Loucy (cell line): ENCODE data around the gene ZNF44.

Source experiments
- H2AFZ ChIP-seq: fragments of 200-600 bp; sonication (generic); 2 replicates; pipeline ENCODE4 v1.6.0; 2016; ENCODE audit warnings: antibody characterized with exemption, mild to moderate bottlenecking, low read length, moderate library complexity
- H3F3A ChIP-seq: fragments of 200-600 bp; 2 replicates; pipeline ENCODE4 v1.6.0; 2016; ENCODE audit warnings: antibody characterized with exemption, low read depth, mild to moderate bottlenecking
- H3K27me3 ChIP-seq: fragments of 200-600 bp; sonication (generic); 2 replicates; pipeline ENCODE4 v1.6.1; 2014; ENCODE audit warnings: low read length, mild to moderate bottlenecking; ENCODE audit not compliant: insufficient read depth, poor library complexity, severe bottlenecking
- H3K36me3 ChIP-seq: fragments of 200-600 bp; sonication (generic); 2 replicates; pipeline ENCODE4 v1.6.1; 2016; ENCODE audit warnings: low read length; ENCODE audit not compliant: insufficient read depth
- H3K4me1 ChIP-seq: fragments of 200-600 bp; sonication (generic); 2 replicates; pipeline ENCODE4 v1.5.1; 2014; ENCODE audit warnings: low read length, mild to moderate bottlenecking; ENCODE audit not compliant: insufficient read depth, poor library complexity, severe bottlenecking
- H3K4me2 ChIP-seq: fragments of 200-600 bp; sonication (generic); 2 replicates; pipeline ENCODE4 v1.6.0; 2014; ENCODE audit warnings: antibody characterized with exemption, low read length, low read depth, mild to moderate bottlenecking; ENCODE audit not compliant: poor library complexity, severe bottlenecking
- H3K4me3 ChIP-seq: fragments of 200-600 bp; sonication (generic); 2 replicates; pipeline ENCODE4 v1.5.1; 2014; ENCODE audit warnings: low read length, mild to moderate bottlenecking, mixed read lengths; ENCODE audit not compliant: poor library complexity, severe bottlenecking
- H3K79me2 ChIP-seq: fragments of 200-600 bp; sonication (generic); 2 replicates; pipeline ENCODE4 v1.6.1; 2014; ENCODE audit warnings: low read length; ENCODE audit not compliant: insufficient read depth
- H3K9ac ChIP-seq: fragments of 200-600 bp; sonication (generic); 2 replicates; pipeline ENCODE4 v1.6.0; 2014; ENCODE audit warnings: mild to moderate bottlenecking, low read depth, low read length, moderate library complexity; ENCODE audit not compliant: poor library complexity, severe bottlenecking
- H3K9me2 ChIP-seq: fragments of 200-600 bp; sonication (generic); replicated peaks from 2 replicates; pipeline ENCODE4 v1.6.1; 2016; ENCODE audit warnings: low read depth, low read length, mixed read lengths
- H3K9me3 ChIP-seq: fragments of 200-600 bp; sonication (generic); 2 replicates; pipeline ENCODE4 v1.6.1; 2014; ENCODE audit warnings: mild to moderate bottlenecking, antibody characterized with exemption, low read length, low read depth; ENCODE audit not compliant: insufficient read depth
- H4K20me1 ChIP-seq: fragments of 200-600 bp; sonication (generic); 2 replicates; pipeline ENCODE4 v1.6.0; 2014; ENCODE audit warnings: antibody characterized with exemption, low read length, mild to moderate bottlenecking; ENCODE audit not compliant: insufficient read depth, poor library complexity, severe bottlenecking
- EZH2phosphoT487 ChIP-seq: fragments of 200-600 bp; IDR thresholded peaks from 2 replicates; pipeline ENCODE4 v1.6.1; 2018; ENCODE audit warnings: antibody characterized with exemption, mild to moderate bottlenecking, moderate library complexity, borderline replicate concordance
- TF ChIP-seq, protein P1 (sequence below): fragments of 200-600 bp; sonication (generic); conservative IDR thresholded peaks from 2 replicates; pipeline ENCODE4 v1.5.1; 2014; ENCODE audit warnings: mild to moderate bottlenecking, antibody characterized with exemption, low read length

ZNF44 gene

DNA sequence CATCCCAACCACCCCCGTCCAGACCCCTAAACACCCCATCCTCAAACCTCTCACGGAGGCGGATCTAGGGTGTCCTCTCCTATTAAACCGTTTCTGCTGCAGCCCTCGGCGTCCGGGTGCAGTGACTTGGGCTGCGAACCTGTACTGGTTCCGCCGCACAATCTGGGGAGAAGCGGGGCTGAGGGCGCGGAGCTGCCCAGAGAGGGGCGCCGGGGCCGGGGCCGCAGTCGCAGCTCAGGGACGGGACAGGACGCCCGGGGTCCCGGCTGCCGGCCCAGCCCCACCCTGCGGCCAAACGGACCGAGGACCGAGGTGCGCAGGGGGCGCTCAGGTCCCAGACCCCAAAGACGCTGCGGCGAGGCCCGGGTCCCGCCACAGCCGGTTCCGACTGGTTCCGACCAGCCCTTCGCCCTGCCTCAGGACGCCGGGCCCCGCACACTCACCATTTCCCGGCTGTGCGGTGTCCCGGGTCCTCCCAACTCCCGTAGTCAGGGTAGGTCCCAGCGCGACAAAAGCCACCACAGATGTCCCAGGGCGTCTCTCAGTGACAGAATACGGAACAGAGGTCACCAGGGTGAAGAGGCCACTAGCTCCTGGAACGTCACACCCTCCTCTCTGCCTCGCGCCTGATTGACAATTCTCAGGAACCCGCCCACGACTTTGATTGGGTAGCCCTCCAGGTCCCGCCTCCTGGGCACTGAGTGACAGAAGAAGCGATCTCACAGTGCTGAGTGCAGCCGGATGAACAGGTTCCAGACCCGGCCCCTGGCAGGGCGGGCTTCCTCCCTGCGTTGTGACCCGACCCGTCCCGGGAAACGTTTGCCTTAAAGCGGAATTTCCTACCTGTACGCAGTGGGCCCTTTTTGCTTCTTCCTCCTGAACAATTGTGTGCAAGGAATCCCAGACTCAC lies at the start of gene ZNF44:
Gene ZNF44 (minus strand): TSS at position 635 of the 910 bp plus-strand sequence. CDS start 189 bp downstream, at position 446.
- TF ChIP-seq EZH2phosphoT487 = no peak
- TF ChIP-seq, protein P1, sequence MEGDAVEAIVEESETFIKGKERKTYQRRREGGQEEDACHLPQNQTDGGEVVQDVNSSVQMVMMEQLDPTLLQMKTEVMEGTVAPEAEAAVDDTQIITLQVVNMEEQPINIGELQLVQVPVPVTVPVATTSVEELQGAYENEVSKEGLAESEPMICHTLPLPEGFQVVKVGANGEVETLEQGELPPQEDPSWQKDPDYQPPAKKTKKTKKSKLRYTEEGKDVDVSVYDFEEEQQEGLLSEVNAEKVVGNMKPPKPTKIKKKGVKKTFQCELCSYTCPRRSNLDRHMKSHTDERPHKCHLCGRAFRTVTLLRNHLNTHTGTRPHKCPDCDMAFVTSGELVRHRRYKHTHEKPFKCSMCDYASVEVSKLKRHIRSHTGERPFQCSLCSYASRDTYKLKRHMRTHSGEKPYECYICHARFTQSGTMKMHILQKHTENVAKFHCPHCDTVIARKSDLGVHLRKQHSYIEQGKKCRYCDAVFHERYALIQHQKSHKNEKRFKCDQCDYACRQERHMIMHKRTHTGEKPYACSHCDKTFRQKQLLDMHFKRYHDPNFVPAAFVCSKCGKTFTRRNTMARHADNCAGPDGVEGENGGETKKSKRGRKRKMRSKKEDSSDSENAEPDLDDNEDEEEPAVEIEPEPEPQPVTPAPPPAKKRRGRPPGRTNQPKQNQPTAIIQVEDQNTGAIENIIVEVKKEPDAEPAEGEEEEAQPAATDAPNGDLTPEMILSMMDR = no peak
- Histone ChIP-seq H3K36me3 (no peaks in the 10 kb centered on the region), H3K4me1 (peaks cover 31% of the 10 kb centered on the region), H3K79me2 (peaks cover 47% of the 10 kb centered on the region), H3K4me2 (peak within 1 kb of the TSS; percentile 95), H4K20me1 (peaks cover 35% of the 10 kb centered on the region), H3K9me2 (no peaks in the 10 kb centered on the region), H3F3A (peaks cover 3% of the 10 kb centered on the region), H3K9me3 (no peaks in the 10 kb centered on the region), H2AFZ (peak within 1 kb of the TSS; percentile 75), H3K9ac (peak within 1 kb of the TSS; percentile 94), H3K4me3 (peak within 1 kb of the TSS; percentile 91), H3K27me3 (peaks cover 5% of the 10 kb centered on the region)

DNA sequence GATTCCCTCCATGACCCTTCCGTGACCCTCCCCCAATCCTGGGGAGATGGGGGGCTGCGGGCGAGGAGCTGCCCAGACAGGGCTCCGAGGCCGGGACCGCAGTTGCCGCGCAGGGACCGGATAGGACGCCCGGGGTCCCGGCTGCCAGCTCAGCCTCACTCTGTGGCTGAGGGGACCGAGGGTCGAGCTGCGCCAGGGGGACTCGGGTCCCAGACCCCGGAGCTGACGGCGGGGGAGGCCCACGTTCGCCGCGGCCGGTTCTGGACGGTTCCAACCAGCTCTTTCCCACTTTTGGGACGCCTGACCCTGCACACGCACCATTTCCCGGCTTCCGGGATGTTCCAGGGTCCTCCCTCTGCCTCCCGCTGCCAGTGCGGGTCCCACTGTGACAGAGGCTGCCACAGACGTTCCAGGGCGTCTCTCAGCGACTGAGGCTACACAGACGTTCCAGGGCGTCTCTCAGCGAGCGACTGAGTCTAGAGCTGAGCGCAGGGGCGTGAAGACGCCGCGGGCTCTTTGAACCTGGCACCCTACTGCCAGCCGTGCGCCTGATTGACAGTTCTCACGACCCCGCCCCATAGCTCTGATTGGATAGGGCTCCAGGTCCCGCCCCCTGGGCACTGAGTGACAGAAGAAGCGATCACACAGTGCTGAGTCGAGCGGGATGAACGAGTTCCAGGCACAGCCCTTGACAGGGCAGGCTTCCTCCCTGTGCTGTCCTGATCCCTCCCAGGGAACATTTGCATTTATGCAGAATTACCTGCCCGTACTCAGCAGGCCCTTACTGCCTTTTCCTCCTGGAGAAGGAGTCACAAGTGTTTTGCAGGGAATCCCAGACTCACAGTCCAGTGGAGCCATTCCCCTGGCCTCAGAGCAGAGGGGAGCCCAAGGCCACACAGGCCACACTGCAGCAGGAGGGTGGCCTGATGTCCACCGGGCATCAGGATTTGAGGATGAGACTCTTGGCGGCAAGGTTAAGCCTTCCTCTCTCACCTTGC lies 38.8 kb upstream of the ZNF44 start, which contains the start of gene ZNF563:
Gene ZNF563 (minus strand): TSS at position 472 of the 998 bp plus-strand sequence. CDS start 151 bp downstream, at position 321.
- no peaks in the 10 kb centered on the region for H3K9me2 ChIP-seq
- peak within 1 kb of the TSS; percentile 81 for H3K4me3 ChIP-seq
- H3K36me3 ChIP-seq = no peaks in the 10 kb centered on the region
- no peaks in the 10 kb centered on the region for H3K27me3 ChIP-seq
- H3K4me1 ChIP-seq = peaks cover 15% of the 10 kb centered on the region
- no peaks in the 10 kb centered on the region for H3K9me3 ChIP-seq
- peak within 1 kb of the TSS; percentile 92 for H2AFZ ChIP-seq
- H3K9ac ChIP-seq = peak within 1 kb of the TSS; percentile 77
- no peaks in the 10 kb centered on the region for H3K79me2 ChIP-seq
- TF ChIP-seq EZH2phosphoT487 = no peak
- no peaks in the 10 kb centered on the region for H4K20me1 ChIP-seq
- peak within 1 kb of the TSS; percentile 90 for H3K4me2 ChIP-seq
- H3F3A ChIP-seq = no peaks in the 10 kb centered on the region

DNA sequence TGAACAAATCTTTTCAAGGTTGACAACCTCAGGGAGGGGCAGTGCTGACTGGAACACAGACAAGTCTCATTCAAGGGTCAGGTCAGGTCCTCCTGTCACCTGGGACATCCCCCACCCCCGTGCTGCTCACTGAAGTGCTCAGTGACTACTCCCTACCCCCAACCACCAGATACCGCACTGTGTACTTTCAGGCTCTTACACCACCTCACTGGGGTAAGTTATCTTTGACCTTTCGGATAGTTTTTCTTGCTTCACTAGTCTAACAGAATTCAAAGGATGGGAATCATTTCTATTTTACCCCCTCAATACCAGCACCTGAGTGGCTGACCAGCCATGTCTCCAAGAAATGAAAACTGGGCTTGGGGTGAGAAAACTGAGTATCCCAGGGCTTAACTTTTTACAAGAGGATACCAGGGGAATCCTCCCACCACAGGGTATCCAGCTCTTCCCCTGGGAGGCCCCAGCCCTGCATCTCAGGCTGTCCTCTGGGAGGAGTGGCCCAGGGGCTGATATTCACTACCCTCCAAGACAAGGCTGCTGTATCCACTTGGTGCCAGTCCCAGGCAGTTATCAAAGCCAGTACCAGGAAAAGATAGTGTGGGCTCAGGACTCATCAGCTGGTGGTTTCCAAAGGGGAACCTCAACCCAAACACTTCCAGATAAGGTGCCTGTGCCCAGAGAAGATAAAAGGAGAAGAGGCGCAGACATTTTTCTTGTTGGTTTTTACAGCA lies 36.7 kb upstream of the ZNF44 start:
- Histone ChIP-seq H3K9me3 (no peaks in the 10 kb centered on the region), H3F3A (no peaks in the 10 kb centered on the region), H2AFZ (no peak overlapping the region), H3K9me2 (no peaks in the 10 kb centered on the region), H3K9ac (no peak overlapping the region), H3K79me2 (no peaks in the 10 kb centered on the region), H4K20me1 (no peaks in the 10 kb centered on the region), H3K4me2 (peak overlapping the region; percentile 90), H3K27me3 (no peaks in the 10 kb centered on the region), H3K36me3 (no peaks in the 10 kb centered on the region), H3K4me3 (no peak overlapping the region), H3K4me1 (peaks cover 15% of the 10 kb centered on the region)
- TF ChIP-seq, protein P1 = no peak
- no peak for TF ChIP-seq EZH2phosphoT487
